HCT116 (cell line): ENCODE results near the gene LPCAT2.

Experiments
- YY1 ChIP-seq: IDR thresholded peaks from 2 replicates; pipeline ENCODE4 v1.6.1; 2011; ENCODE audit warnings: low read length, low read depth, moderate library complexity, mild to moderate bottlenecking; ENCODE audit not compliant: insufficient replicate concordance; ENCODE audit errors: extremely low read depth
- ZFX ChIP-seq: fragments of 450-650 bp; IDR thresholded peaks from 2 replicates; pipeline ENCODE4 v1.6.1; 2017
- TF ChIP-seq, protein P1 (sequence below), 3 experiments: fragments of 200-600 bp in 1 of 3; sonication (generic) in 1 of 3; IDR thresholded peaks in 2 of 3; conservative IDR thresholded peaks in 1 of 3; 2 replicates each; pipeline ENCODE4 v1.5.1; 2012 to 2017; ENCODE audit warnings: low read depth in 2 of 3, low read length in 2 of 3, antibody characterized with exemption in 1 of 3, borderline replicate concordance in 1 of 3, control low read depth in 1 of 3, mild to moderate bottlenecking in 1 of 3, mixed read lengths in 1 of 3, mixed run types in 1 of 3, moderate library complexity in 1 of 3; ENCODE audit not compliant: insufficient read depth in 1 of 3

- TF ChIP-seq, protein P1, sequence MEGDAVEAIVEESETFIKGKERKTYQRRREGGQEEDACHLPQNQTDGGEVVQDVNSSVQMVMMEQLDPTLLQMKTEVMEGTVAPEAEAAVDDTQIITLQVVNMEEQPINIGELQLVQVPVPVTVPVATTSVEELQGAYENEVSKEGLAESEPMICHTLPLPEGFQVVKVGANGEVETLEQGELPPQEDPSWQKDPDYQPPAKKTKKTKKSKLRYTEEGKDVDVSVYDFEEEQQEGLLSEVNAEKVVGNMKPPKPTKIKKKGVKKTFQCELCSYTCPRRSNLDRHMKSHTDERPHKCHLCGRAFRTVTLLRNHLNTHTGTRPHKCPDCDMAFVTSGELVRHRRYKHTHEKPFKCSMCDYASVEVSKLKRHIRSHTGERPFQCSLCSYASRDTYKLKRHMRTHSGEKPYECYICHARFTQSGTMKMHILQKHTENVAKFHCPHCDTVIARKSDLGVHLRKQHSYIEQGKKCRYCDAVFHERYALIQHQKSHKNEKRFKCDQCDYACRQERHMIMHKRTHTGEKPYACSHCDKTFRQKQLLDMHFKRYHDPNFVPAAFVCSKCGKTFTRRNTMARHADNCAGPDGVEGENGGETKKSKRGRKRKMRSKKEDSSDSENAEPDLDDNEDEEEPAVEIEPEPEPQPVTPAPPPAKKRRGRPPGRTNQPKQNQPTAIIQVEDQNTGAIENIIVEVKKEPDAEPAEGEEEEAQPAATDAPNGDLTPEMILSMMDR (IDR thresholded peaks at IDR 0.05 in 2 of 3, conservative IDR thresholded peaks at IDR 0.05 in 1 of 3; ENCODE audit: borderline replicate concordance in 1 of 3, insufficient read depth in 1 of 3, low read depth in 2 of 3, low read length in 2 of 3): no peak
- no peak for TF ChIP-seq YY1
- no peak for TF ChIP-seq ZFX
Measured at GRCh38 chr16:55623640-55624039, 114.8 kb downstream of the LPCAT2 start.
